ENCODE measurements around the gene GAB2.

Gene GAB2

GRCh38 chr11:78166855-78167469 is 250.7 kb downstream of the GAB2 start:
- Mint-ChIP-seq H3K4me3 (no peak overlapping the region), H3K27me3 (no peaks in the 10 kb centered on the region), H3K9me3 (no peaks in the 10 kb centered on the region), H3K36me3 (no peaks in the 10 kb centered on the region), H3K27ac (no peak overlapping the region), H3K4me1 (no peaks in the 10 kb centered on the region)
- ATAC-seq: no peak
